PC-9 (cell line): ENCODE data around the gene OR2A2. TPM values are rescaled to one million over a fixed set of nuclear protein-coding genes. Genes with fewer than 3 reads are reported as not detected.

Source experiments
- Bru-seq: library from RNA; stranded (reverse); fragments of 400-500 nt; gene quantifications from one replicate; lab custom pipeline; 2021; lab: Mats Ljungman, UMichigan
- BruChase-seq, 2 experiments: library from RNA; stranded (reverse); fragments of 400-500 nt; gene quantifications; one replicate each; lab custom pipeline; 2021; lab: Mats Ljungman, UMichigan
- BruUV-seq: library from RNA; stranded (reverse); fragments of 400-500 nt; replicated peaks from 2 replicates; lab custom pipeline; 2021; lab: Mats Ljungman, UMichigan
- CTCF ChIA-PET: fragments of 300-600 bp; sonication (Branson Sonifier 250); formaldehyde crosslinking; loops from one replicate; lab custom pipeline; 2022; ENCODE audit warnings: antibody characterized with exemption; lab: Charles Lee
- POLR2A ChIA-PET: fragments of 300-600 bp; sonication (Branson Sonifier 250); formaldehyde crosslinking; loops from one replicate; lab custom pipeline; 2022; ENCODE audit warnings: antibody characterized with exemption; ENCODE audit not compliant: unreplicated experiment; lab: Charles Lee
- DNase-seq, 2 experiments: peaks; one replicate each; pipeline versions ENCODE4 v3.0.0 to v3.0.0-alpha.2; 2015 to 2022; ENCODE audit warnings: mixed read lengths in 1 of 2
- H2AFZ ChIP-seq: fragments of 200-600 bp; sonication (generic); 2 replicates; pipeline ENCODE4 v1.8.1; 2017; ENCODE audit warnings: antibody characterized with exemption
- H3F3A ChIP-seq: fragments of 200-600 bp; sonication (generic); 2 replicates; pipeline ENCODE4 v1.8.1; 2017; ENCODE audit warnings: antibody characterized with exemption, mild to moderate bottlenecking, low read depth; ENCODE audit not compliant: insufficient read depth
- H3K27ac ChIP-seq: fragments of 200-600 bp; sonication (generic); 2 replicates; pipeline ENCODE4 v1.6.1; 2016; ENCODE audit warnings: mixed run types
- H3K27me3 ChIP-seq: fragments of 200-600 bp; sonication (generic); 2 replicates; pipeline ENCODE4 v1.6.1; 2016; ENCODE audit warnings: low read depth, mixed run types; ENCODE audit not compliant: insufficient read depth
- H3K36me3 ChIP-seq: fragments of 200-600 bp; sonication (generic); 2 replicates; pipeline ENCODE4 v1.6.1; 2016; ENCODE audit warnings: low read depth, mixed run types
- H3K4me1 ChIP-seq: fragments of 200-600 bp; sonication (generic); replicated peaks from 2 replicates; pipeline ENCODE4 v1.6.1; 2016; ENCODE audit warnings: mixed run types; ENCODE audit not compliant: insufficient read depth
- H3K4me2 ChIP-seq: fragments of 200-600 bp; sonication (generic); 2 replicates; pipeline ENCODE4 v1.6.1; 2017; ENCODE audit warnings: mixed run types
- H3K4me3 ChIP-seq: fragments of 200-600 bp; sonication (generic); 2 replicates; pipeline ENCODE4 v1.6.1; 2016; ENCODE audit warnings: mixed run types
- H3K79me2 ChIP-seq: fragments of 200-600 bp; sonication (generic); 2 replicates; pipeline ENCODE4 v1.6.1; 2017; ENCODE audit warnings: low read depth, mixed run types
- H3K9me2 ChIP-seq: fragments of 200-600 bp; sonication (generic); 2 replicates; pipeline ENCODE4 v1.8.1; 2017; ENCODE audit warnings: mild to moderate bottlenecking; ENCODE audit not compliant: insufficient read depth
- H3K9me3 ChIP-seq: fragments of 200-600 bp; sonication (generic); 2 replicates; pipeline ENCODE4 v1.8.1; 2016; ENCODE audit warnings: low read depth; ENCODE audit not compliant: insufficient read depth
- H4K20me1 ChIP-seq: fragments of 200-600 bp; sonication (generic); 2 replicates; pipeline ENCODE4 v1.8.1; 2017; ENCODE audit not compliant: insufficient read depth
- EZH2 ChIP-seq: fragments of 200-600 bp; sonication (generic); IDR thresholded peaks from 2 replicates; pipeline ENCODE4 v1.8.0; 2017; ENCODE audit warnings: antibody characterized with exemption, low read depth
- intact Hi-C: fragments of 100-400 bp; cut with micrococcal nuclease; formaldehyde crosslinking; loops from one replicate; pipeline ENCODE4 v1.10.0; 2022; ENCODE audit not compliant: unreplicated experiment
- long read RNA-seq: library from polyadenylated mRNA; stranded (forward); transcript quantifications from one replicate; pipeline ENCODE4 v2.0.0, GENCODE V29; 2022
- total RNA-seq: library from RNA; stranded (reverse); gene quantifications from 2 replicates; pipeline ENCODE4 v1.2.3, GENCODE V29; 2021
- TF ChIP-seq, protein P1 (sequence below): fragments of 200-600 bp; sonication (generic); conservative IDR thresholded peaks from 2 replicates; pipeline ENCODE4 v1.6.1; 2017; ENCODE audit warnings: mixed run types, antibody characterized with exemption, mild to moderate bottlenecking, moderate library complexity

The OR2A2 gene, protein sequence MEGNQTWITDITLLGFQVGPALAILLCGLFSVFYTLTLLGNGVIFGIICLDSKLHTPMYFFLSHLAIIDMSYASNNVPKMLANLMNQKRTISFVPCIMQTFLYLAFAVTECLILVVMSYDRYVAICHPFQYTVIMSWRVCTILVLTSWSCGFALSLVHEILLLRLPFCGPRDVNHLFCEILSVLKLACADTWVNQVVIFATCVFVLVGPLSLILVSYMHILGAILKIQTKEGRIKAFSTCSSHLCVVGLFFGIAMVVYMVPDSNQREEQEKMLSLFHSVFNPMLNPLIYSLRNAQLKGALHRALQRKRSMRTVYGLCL
- total RNA-seq (not detected in 2 replicates), Bru-seq, nascent RNA (not detected), BruChase-seq, experiment 1, labeled RNA remaining after a 2-hour chase (not detected), BruChase-seq, experiment 2, labeled RNA remaining after a 6-hour chase (not detected)
- long read RNA-seq: 0 reads

DNA sequence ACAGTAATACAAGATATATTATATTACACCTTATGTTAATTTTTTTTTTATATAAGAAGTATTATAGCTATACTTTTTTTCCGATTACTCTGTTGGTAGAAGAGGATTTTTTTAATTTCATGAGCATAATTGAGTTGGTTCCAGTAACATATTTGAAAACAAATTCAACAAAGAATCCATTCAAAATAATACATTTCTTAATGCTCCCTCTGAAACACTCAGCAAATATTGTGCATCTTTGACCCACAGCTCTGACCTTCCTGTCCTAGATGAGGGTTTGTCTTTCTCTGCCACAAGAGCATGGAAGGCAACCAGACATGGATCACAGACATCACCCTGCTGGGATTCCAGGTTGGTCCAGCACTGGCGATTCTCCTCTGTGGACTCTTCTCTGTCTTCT is at the start of gene OR2A2:
Gene OR2A2 (plus strand): TSS at position 301 of the 400 bp plus-strand sequence. CDS start 0 bp downstream, at position 301.
- Histone ChIP-seq H3K4me2 (no peak within 1 kb of the TSS), H3K79me2 (no peaks in the 10 kb centered on the region), H3K27me3 (no peaks in the 10 kb centered on the region), H3F3A (no peaks in the 10 kb centered on the region), H3K4me3 (no peak within 1 kb of the TSS), H3K27ac (no peak within 1 kb of the TSS), H3K9me2 (no peaks in the 10 kb centered on the region), H3K4me1 (no peaks in the 10 kb centered on the region), H2AFZ (no peak within 1 kb of the TSS), H3K36me3 (no peaks in the 10 kb centered on the region), H3K9me3 (no peaks in the 10 kb centered on the region), H4K20me1 (no peaks in the 10 kb centered on the region)
- BruUV-seq: no TSS peak
- ChIA-PET POLR2A (no interaction called here), CTCF (no interaction called here)
- no peak for TF ChIP-seq EZH2
- TF ChIP-seq, protein P1, sequence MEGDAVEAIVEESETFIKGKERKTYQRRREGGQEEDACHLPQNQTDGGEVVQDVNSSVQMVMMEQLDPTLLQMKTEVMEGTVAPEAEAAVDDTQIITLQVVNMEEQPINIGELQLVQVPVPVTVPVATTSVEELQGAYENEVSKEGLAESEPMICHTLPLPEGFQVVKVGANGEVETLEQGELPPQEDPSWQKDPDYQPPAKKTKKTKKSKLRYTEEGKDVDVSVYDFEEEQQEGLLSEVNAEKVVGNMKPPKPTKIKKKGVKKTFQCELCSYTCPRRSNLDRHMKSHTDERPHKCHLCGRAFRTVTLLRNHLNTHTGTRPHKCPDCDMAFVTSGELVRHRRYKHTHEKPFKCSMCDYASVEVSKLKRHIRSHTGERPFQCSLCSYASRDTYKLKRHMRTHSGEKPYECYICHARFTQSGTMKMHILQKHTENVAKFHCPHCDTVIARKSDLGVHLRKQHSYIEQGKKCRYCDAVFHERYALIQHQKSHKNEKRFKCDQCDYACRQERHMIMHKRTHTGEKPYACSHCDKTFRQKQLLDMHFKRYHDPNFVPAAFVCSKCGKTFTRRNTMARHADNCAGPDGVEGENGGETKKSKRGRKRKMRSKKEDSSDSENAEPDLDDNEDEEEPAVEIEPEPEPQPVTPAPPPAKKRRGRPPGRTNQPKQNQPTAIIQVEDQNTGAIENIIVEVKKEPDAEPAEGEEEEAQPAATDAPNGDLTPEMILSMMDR: no peak
- no peak for DNase-seq
- intact Hi-C loops: no loop called here

DNA sequence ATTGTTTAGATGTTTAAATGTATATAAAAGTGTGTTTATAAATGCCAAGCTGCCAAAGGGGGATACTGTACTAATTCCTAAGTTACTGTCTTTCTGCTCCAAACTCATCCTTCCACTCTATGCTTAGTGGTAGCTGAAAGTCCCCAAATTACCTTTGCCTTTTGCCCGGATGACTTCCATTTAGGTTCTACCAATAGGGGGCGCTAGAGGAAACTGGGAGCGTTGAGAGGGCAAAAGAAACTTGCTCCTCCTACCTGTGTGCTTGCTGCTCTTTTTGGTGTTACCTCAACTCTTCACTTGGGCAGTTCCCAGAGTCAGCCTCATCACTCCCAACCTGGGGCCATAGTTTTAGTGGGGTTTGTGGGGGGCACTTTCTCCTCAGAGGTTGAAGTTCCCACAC is 45.7 kb upstream of the OR2A2 start:
- Histone ChIP-seq H4K20me1 (no peaks in the 10 kb centered on the region), H3K4me2 (no peak overlapping the region), H3K9me2 (no peaks in the 10 kb centered on the region), H3K36me3 (no peaks in the 10 kb centered on the region), H3K79me2 (no peaks in the 10 kb centered on the region), H3K27me3 (no peaks in the 10 kb centered on the region), H3K9me3 (no peaks in the 10 kb centered on the region), H3K4me3 (no peak overlapping the region), H3K4me1 (no peaks in the 10 kb centered on the region), H2AFZ (no peak overlapping the region), H3F3A (no peaks in the 10 kb centered on the region), H3K27ac (no peak overlapping the region)
- POLR2A ChIA-PET: no interaction called here
- intact Hi-C loops: no loop called here
- TF ChIP-seq, protein P1: peak; percentile 57
- TF ChIP-seq EZH2: no peak
- no TSS peak for BruUV-seq
- DNase-seq: no peak
- CTCF ChIA-PET: no interaction called here

GRCh38 chr7:144069511-144069910 is 39.9 kb upstream of the OR2A2 start, which contains the start of gene OR2A25:
OR2A25 (plus strand) TSS chr7:144069811; CDS start chr7:144074220, 4,409 bp downstream.
- Histone ChIP-seq H3K9me2 (no peaks in the 10 kb centered on the region), H3K79me2 (no peaks in the 10 kb centered on the region), H3K4me1 (no peaks in the 10 kb centered on the region), H3K4me2 (no peak within 1 kb of the TSS), H3K27me3 (no peaks in the 10 kb centered on the region), H3K4me3 (no peak within 1 kb of the TSS), H2AFZ (no peak within 1 kb of the TSS), H4K20me1 (no peaks in the 10 kb centered on the region), H3K36me3 (no peaks in the 10 kb centered on the region), H3K27ac (no peak within 1 kb of the TSS), H3F3A (no peaks in the 10 kb centered on the region), H3K9me3 (no peaks in the 10 kb centered on the region)
- no TSS peak for BruUV-seq
- TF ChIP-seq EZH2: no peak
- TF ChIP-seq, protein P1: no peak
- CTCF ChIA-PET: no interaction called here
- POLR2A ChIA-PET: no interaction called here
- intact Hi-C loops: no loop called here
- no peak for DNase-seq
